Measurements from ENCODE around the gene TENT4B. TPM values are rescaled to one million over a fixed set of nuclear protein-coding genes. Genes with fewer than 3 reads are reported as not detected.

Gene TENT4B
- polyA plus RNA-seq, 1 experiment = 7.2 TPM

GRCh38 chr16:50188619-50189136 is 35.6 kb downstream of the TENT4B start:
- H3K36me3 ChIP-seq (ENCODE audit: control insufficient read depth, insufficient read depth, low read length) = no peaks in the 10 kb centered on the region
- ChIA-PET POLR2A (no interaction called here), CTCF (no interaction called here)
- DNase-seq (ENCODE audit: low read depth) = no peak
- H3K4me3 ChIP-seq (ENCODE audit: low read depth, low read length) = no peak overlapping the region
- TF ChIP-seq CTCF (IDR thresholded peaks at IDR 0.05; ENCODE audit: insufficient read depth, low read depth, low read length) = no peak
- H3K27me3 ChIP-seq (ENCODE audit: control insufficient read depth, insufficient read depth, low read length) = no peaks in the 10 kb centered on the region

- ChIA-PET CTCF (interaction anchor here (0.6 to 0.7 kb wide), 2 partner anchors 8 to 179 kb away, joined by 3 read pairs; no protein-coding TSS in a partner anchor), POLR2A (no interaction called here)
These were observed 37.2 kb downstream of the TENT4B start for GRCh38 chr16:50190292-50190691.

GRCh38 chr16:50192386-50193050 is 39.4 kb downstream of the TENT4B start:
- H3K36me3 ChIP-seq (ENCODE audit: control insufficient read depth, insufficient read depth, low read length) = no peaks in the 10 kb centered on the region
- no peaks in the 10 kb centered on the region for H3K27me3 ChIP-seq (ENCODE audit: control insufficient read depth, insufficient read depth, low read length)
- POLR2A ChIA-PET = no interaction called here
- no peak for DNase-seq (ENCODE audit: low read depth)
- CTCF ChIA-PET = interaction anchor here (1.4 kb wide), 1 partner anchor 125 kb away, joined by 3 read pairs; no protein-coding TSS in a partner anchor
- no peak for TF ChIP-seq CTCF (IDR thresholded peaks at IDR 0.05; ENCODE audit: insufficient read depth, low read depth, low read length)
- no peak overlapping the region for H3K4me3 ChIP-seq (ENCODE audit: low read depth, low read length)

More at GRCh38 chr16:50190292-50190691, 37.2 kb downstream of the TENT4B start:
- DNase-seq (ENCODE audit: low read depth) = no peak
- no peak overlapping the region for H3K4me3 ChIP-seq (ENCODE audit: low read depth, low read length)
- H3K27me3 ChIP-seq (ENCODE audit: control insufficient read depth, insufficient read depth, low read length) = no peaks in the 10 kb centered on the region
- TF ChIP-seq CTCF (IDR thresholded peaks at IDR 0.05; ENCODE audit: insufficient read depth, low read depth, low read length) = no peak
- H3K36me3 ChIP-seq (ENCODE audit: control insufficient read depth, insufficient read depth, low read length) = no peaks in the 10 kb centered on the region

- ChIA-PET POLR2A (no interaction called here), CTCF (no interaction called here)
- TF ChIP-seq CTCF (IDR thresholded peaks at IDR 0.05; ENCODE audit: insufficient read depth, low read depth, low read length) = no peak
- H3K4me3 ChIP-seq (ENCODE audit: low read depth, low read length) = no peak overlapping the region
- no peak for DNase-seq (ENCODE audit: low read depth)
- no peaks in the 10 kb centered on the region for H3K27me3 ChIP-seq (ENCODE audit: control insufficient read depth, insufficient read depth, low read length)
- no peaks in the 10 kb centered on the region for H3K36me3 ChIP-seq (ENCODE audit: control insufficient read depth, insufficient read depth, low read length)
These were observed 40.5 kb downstream of the TENT4B start for GRCh38 chr16:50193594-50193993.

- Histone ChIP-seq H3K4me3 (ENCODE audit: low read depth, low read length) (no peak overlapping the region), H3K27me3 (ENCODE audit: control insufficient read depth, insufficient read depth, low read length) (no peaks in the 10 kb centered on the region), H3K36me3 (ENCODE audit: control insufficient read depth, insufficient read depth, low read length) (no peaks in the 10 kb centered on the region)
- DNase-seq (ENCODE audit: low read depth) = peak; percentile 21
- ChIA-PET POLR2A (interaction anchor here (0.7 kb wide), 1 partner anchor 10 kb away, joined by 3 read pairs; no protein-coding TSS in a partner anchor), CTCF (no interaction called here)
- no peak for TF ChIP-seq CTCF (IDR thresholded peaks at IDR 0.05; ENCODE audit: insufficient read depth, low read depth, low read length)
These were observed 42.2 kb downstream of the TENT4B start for GRCh38 chr16:50195276-50195675.

All from BJ (cell line).